ENCODE data around the gene GIT1. TPM values are rescaled to one million over a fixed set of nuclear protein-coding genes. Genes with fewer than 3 reads are reported as not detected.

GIT1 gene
- total RNA-seq, 4 donors from 2014 or later = 39.2 to 71.8 (median 41.3) TPM

DNA sequence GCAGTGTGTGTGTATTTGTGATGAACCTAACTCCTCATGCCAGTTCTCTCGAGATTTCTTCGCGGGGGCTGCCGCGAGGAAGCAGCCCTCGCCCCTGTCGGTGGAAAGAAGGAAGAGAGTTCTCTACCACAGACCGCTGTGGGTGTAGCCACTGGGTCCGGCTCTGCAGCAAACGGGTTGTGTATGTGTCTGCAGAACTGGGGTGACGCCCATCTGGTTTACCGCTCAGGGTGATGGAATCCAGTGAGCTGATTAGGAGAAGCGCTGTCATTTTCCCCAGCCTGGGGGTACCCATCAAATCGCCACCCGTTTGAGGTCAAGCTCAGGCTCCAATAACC, 25.6 kb upstream of the GIT1 start:
- H3K9me3 ChIP-seq = no peaks in the 10 kb centered on the region
- peaks cover 18% of the 10 kb centered on the region for H3K27me3 ChIP-seq
- in situ Hi-C loops (cut with MboI; ENCODE audit: low pct_ligation_motif_present in 1 of 4, low pct_unique_long_range_greater_than_20kb in 1 of 4, low sequenced_read_pairs in 3 of 4) (loop anchor here in 1 of 4 donors (25.0 kb wide), 1 partner anchor 322 kb away; the partner anchor contains the start of genes EFCAB5 and SSH2), intact Hi-C loops (cut with DNase I; ENCODE audit: low total_unique reads) (no loop called here)
- TF ChIP-seq POLR2AphosphoS5 (IDR thresholded peaks at IDR 0.05) = no peak
- TF ChIP-seq, protein P1, sequence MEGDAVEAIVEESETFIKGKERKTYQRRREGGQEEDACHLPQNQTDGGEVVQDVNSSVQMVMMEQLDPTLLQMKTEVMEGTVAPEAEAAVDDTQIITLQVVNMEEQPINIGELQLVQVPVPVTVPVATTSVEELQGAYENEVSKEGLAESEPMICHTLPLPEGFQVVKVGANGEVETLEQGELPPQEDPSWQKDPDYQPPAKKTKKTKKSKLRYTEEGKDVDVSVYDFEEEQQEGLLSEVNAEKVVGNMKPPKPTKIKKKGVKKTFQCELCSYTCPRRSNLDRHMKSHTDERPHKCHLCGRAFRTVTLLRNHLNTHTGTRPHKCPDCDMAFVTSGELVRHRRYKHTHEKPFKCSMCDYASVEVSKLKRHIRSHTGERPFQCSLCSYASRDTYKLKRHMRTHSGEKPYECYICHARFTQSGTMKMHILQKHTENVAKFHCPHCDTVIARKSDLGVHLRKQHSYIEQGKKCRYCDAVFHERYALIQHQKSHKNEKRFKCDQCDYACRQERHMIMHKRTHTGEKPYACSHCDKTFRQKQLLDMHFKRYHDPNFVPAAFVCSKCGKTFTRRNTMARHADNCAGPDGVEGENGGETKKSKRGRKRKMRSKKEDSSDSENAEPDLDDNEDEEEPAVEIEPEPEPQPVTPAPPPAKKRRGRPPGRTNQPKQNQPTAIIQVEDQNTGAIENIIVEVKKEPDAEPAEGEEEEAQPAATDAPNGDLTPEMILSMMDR (IDR thresholded peaks at IDR 0.05) = peak in 1 of 5 experiments; percentile 19
- no peak for TF ChIP-seq EP300 (IDR thresholded peaks at IDR 0.05; ENCODE audit: low read depth)
- no peak for TF ChIP-seq POLR2A (IDR thresholded peaks at IDR 0.05)
- WGBS, 2 donors (ENCODE audit: low coverage in 1 of 2) = 18% methylated on average over 15 of the region's 15 CpGs; no CpG with 5 or more reads in 1 of the 2 donors
- H3K4me1 ChIP-seq = peaks cover 41 to 60% (median 54%) of the 10 kb centered on the region in 4 donors
- DNase-seq = peak; percentile 54
- H3K36me3 ChIP-seq = no peaks in the 10 kb centered on the region
- H3K27ac ChIP-seq = peak overlapping the region; percentile 36 to 64 (median 47)
- H3K4me3 ChIP-seq = peak overlapping the region in 3 of 4 donors; percentile 12 to 44 (median 30)

DNA sequence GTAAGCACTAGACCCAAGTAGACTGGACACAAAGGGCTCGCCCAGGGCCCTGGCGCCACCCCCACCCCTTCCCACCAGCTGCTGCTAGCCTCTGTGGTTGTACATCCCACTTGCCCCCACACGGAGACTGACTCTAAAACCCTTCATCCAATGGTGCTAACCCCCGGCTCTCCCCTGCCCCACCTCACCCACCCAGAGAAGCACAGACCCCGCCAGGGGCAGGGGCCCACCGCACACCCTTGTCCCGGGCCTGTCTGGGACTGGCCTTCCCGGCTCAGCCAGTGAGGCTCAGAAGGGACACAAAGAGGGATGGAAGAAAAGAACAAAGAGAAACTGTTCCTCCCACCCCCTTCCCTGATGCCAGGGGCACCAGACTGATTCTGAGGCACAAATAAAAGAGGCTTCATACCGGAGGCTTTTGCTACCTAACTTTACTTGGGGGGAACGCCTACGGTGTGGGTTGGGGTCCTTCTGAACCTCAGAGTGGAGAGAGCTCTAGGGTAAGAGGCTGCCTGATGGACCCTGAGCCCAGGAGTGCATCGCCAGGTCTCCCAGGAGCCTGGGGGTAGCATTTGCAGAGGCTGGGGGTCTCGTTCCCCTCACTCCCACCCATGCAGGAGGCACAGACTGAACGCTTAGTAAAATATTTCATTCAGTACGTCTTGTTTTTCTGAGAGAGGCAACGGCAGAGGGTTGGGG, 25.1 kb upstream of the GIT1 start:
- no peak for DNase-seq
- Histone ChIP-seq H3K36me3 (no peaks in the 10 kb centered on the region), H3K27me3 (peaks cover 18% of the 10 kb centered on the region), H3K27ac (no peak overlapping the region), H3K4me3 (no peak overlapping the region), H3K4me1 (peaks cover 41 to 60% (median 54%) of the 10 kb centered on the region in 4 donors), H3K9me3 (no peaks in the 10 kb centered on the region)
- TF ChIP-seq POLR2A (IDR thresholded peaks at IDR 0.05) (no peak), EP300 (IDR thresholded peaks at IDR 0.05; ENCODE audit: low read depth) (no peak), POLR2AphosphoS5 (IDR thresholded peaks at IDR 0.05) (no peak)
- TF ChIP-seq, protein P1 (IDR thresholded peaks at IDR 0.05) = no peak
- intact Hi-C loops (cut with DNase I; ENCODE audit: low total_unique reads) (no loop called here), in situ Hi-C loops (cut with MboI; ENCODE audit: low pct_ligation_motif_present in 1 of 4, low pct_unique_long_range_greater_than_20kb in 1 of 4, low sequenced_read_pairs in 3 of 4) (loop anchor here in 1 of 4 donors (25.0 kb wide), 1 partner anchor 323 kb away; the partner anchor contains the start of genes EFCAB5 and SSH2)
- 55 to 68% methylated on average over 4 to 16 of the region's 16 CpGs for WGBS, 2 donors (ENCODE audit: low coverage in 1 of 2)

DNA sequence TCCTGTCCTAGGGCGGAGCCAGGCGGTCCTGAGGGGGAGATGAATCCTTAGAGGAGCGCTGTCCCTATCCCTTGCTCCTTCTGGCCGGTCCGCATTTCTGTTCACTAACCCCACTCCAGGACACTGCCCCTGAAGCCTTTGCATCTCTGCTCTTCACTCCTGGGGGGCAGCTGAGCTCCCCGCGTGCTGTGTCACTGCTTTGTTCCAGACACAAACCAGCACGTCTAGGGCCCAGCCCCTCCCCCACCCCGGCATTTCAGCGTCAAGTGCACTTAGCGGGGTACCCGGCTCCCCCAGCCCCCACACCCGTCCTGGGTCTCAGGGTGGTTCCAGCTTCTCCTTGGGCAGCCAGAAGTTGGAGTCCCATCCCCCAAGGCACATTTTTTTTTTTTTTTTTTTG, 24.4 kb upstream of the GIT1 start:
- WGBS, 2 donors (ENCODE audit: low coverage in 1 of 2) = 30% methylated on average over 13 of the region's 13 CpGs; no CpG with 5 or more reads in 1 of the 2 donors
- no peaks in the 10 kb centered on the region for H3K9me3 ChIP-seq
- H3K4me3 ChIP-seq = peak overlapping the region in 2 of 4 donors; percentile 23 to 39
- H3K27me3 ChIP-seq = peaks cover 18% of the 10 kb centered on the region
- no peak for DNase-seq
- no peak for TF ChIP-seq POLR2A (IDR thresholded peaks at IDR 0.05)
- TF ChIP-seq, protein P1 (IDR thresholded peaks at IDR 0.05) = no peak
- no peak for TF ChIP-seq EP300 (IDR thresholded peaks at IDR 0.05; ENCODE audit: low read depth)
- no peak for TF ChIP-seq POLR2AphosphoS5 (IDR thresholded peaks at IDR 0.05)
- no peak overlapping the region for H3K27ac ChIP-seq
- H3K36me3 ChIP-seq = no peaks in the 10 kb centered on the region
- intact Hi-C loops (cut with DNase I; ENCODE audit: low total_unique reads) = no loop called here
- in situ Hi-C loops (cut with MboI; ENCODE audit: low pct_ligation_motif_present in 1 of 4, low pct_unique_long_range_greater_than_20kb in 1 of 4, low sequenced_read_pairs in 3 of 4) = loop anchor here in 1 of 4 donors (25.0 kb wide), 1 partner anchor 323 kb away; the partner anchor contains the start of genes EFCAB5 and SSH2
- peaks cover 41 to 57% (median 54%) of the 10 kb centered on the region in 4 donors for H3K4me1 ChIP-seq

DNA sequence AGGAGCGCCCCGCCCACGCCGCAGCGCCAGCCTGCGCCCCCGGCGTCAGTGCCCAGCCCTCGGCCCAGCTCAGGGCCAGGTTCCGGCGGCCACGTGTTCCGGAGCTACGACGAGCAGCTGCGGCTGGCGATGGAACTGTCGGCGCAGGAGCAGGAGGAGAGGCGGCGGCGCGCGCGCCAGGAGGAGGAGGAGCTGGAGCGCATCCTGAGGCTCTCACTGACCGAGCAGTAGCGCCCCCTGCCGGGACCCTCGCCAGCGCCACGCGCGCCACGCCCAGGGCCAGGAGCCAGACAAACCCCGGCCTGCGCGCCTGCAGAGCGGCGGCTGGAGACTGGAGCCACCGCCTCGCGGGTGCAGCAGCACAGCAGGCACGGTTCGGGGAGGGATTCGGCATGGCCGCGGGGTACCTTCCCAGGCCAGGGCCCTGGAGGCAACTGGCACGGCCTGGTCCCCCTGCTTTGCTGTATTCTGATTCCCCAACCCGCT, 23.9 kb upstream of the GIT1 start:
- Histone ChIP-seq H3K27me3 (peaks cover 18% of the 10 kb centered on the region), H3K4me1 (peaks cover 41 to 55% (median 52%) of the 10 kb centered on the region in 4 donors), H3K27ac (no peak overlapping the region), H3K36me3 (no peaks in the 10 kb centered on the region), H3K9me3 (no peaks in the 10 kb centered on the region), H3K4me3 (peak overlapping the region in 2 of 4 donors; percentile 23 to 39)
- TF ChIP-seq POLR2AphosphoS5 (IDR thresholded peaks at IDR 0.05) (peak in 2 of 3 donors; percentile 18 to 60), EP300 (IDR thresholded peaks at IDR 0.05; ENCODE audit: low read depth) (no peak), POLR2A (IDR thresholded peaks at IDR 0.05) (no peak)
- TF ChIP-seq, protein P1 (IDR thresholded peaks at IDR 0.05) = peak; percentile 65 to 93 (median 87)
- peak; percentile 95 for DNase-seq
- intact Hi-C loops (cut with DNase I; ENCODE audit: low total_unique reads) (no loop called here), in situ Hi-C loops (cut with MboI; ENCODE audit: low pct_ligation_motif_present in 1 of 4, low pct_unique_long_range_greater_than_20kb in 1 of 4, low sequenced_read_pairs in 3 of 4) (loop anchor here in 1 of 4 donors (25.0 kb wide), 1 partner anchor 324 kb away; the partner anchor contains the start of genes EFCAB5 and SSH2)
- 8% methylated on average over 50 of the region's 50 CpGs; no CpG with 5 or more reads in 1 of the 2 donors for WGBS, 2 donors (ENCODE audit: low coverage in 1 of 2)

Measured in transverse colon (tissue), 4 donors.